Upper lobe of left lung (tissue), 4 donors: ENCODE data around the gene NASP.

Source experiments
- CTCF ChIP-seq, 6 experiments: fragments of 450-650 bp in 4 of 6; fragments of 200-600 bp in 2 of 6; sonication (generic) in 2 of 6; IDR thresholded peaks; one replicate each; pipeline ENCODE4 v1.5.1; 2016 to 2019; ENCODE audit warnings: antibody characterized with exemption in 6 of 6
- EP300 ChIP-seq, 4 donors: sonication (generic); formaldehyde crosslinking; IDR thresholded peaks; one replicate each; pipeline ENCODE4 v1.5.1; 2017; ENCODE audit warnings: antibody characterized with exemption in 4 of 4, control low read depth in 2 of 4
- POLR2A ChIP-seq, 4 donors: fragments of 450-650 bp; IDR thresholded peaks; one replicate each; pipeline ENCODE4 v1.5.1; 2016 to 2017; ENCODE audit warnings: antibody characterized with exemption in 4 of 4, mild to moderate bottlenecking in 2 of 4
- POLR2AphosphoS5 ChIP-seq, 2 donors: sonication (generic); formaldehyde crosslinking; IDR thresholded peaks; one replicate each; pipeline ENCODE4 v1.5.1; 2017; ENCODE audit warnings: antibody characterized with exemption in 2 of 2

GRCh38 chr1:45569962-45570581 lies 13.8 kb upstream of the NASP start:
- TF ChIP-seq POLR2A (IDR thresholded peaks at IDR 0.05) = peak in 1 of 4 donors; percentile 5
- TF ChIP-seq CTCF (IDR thresholded peaks at IDR 0.05) = peak; percentile 90 to 96 (median 94)
- TF ChIP-seq POLR2AphosphoS5 (IDR thresholded peaks at IDR 0.05) = no peak
- TF ChIP-seq EP300 (IDR thresholded peaks at IDR 0.05) = no peak
